GM19467 (cell line): ENCODE measurements around the gene TADA2A.

Experiments
- ATAC-seq: cut with Tn5 transposase; IDR thresholded peaks from one replicate; pipeline ENCODE4 v1.9.1; 2021; ENCODE audit warnings: mild to moderate bottlenecking, moderate library complexity; ENCODE audit not compliant: unreplicated experiment

Gene TADA2A

GRCh38 chr17:37458805-37459204 is 52.1 kb downstream of the TADA2A start:
- no peak for ATAC-seq

GRCh38 chr17:37461668-37462067 is 55.0 kb downstream of the TADA2A start:
- no peak for ATAC-seq

DNA sequence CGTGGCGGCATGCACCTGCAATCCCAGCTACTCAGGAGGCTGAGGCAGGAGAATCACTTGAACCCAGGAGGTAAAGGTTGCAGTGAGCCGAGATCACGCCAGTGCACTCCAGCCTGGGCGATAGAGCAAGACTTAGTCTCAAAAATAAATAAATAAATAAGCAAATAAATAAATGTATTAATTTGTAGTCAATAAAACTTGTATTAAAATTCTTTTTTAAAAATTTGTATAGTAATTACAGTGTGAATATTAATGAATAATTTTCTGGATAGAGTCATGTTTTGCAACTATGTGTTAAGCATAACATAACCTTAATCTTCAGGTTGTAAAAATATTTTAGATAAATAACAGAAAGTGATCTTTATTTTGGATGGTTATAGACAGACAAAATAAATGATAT is 55.8 kb downstream of the TADA2A start:
- ATAC-seq, result no peak

GRCh38 chr17:37463039-37463438 is 56.4 kb downstream of the TADA2A start:
- no peak for ATAC-seq

- ATAC-seq, result no peak
Measured at GRCh38 chr17:37465069-37465616, 58.5 kb downstream of the TADA2A start.

DNA sequence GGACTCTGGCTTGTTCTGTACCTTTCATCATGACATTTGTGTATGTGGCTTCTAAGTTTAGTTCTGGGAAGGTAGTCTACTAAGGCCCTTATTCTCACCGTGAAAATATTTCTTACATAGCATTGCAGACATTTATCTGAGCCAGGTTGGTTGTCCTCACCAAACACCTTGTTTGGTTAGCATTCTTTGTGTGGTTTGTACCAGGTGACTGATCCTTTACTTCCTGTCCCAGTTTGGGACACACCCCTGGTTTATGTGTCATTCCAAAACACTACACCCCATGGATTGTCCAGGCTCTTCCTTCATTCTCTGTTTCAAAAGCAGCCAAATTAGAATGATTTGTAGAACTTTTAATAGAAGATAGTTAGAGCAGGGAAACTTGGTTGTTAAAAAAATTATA is 59.8 kb downstream of the TADA2A start:
- no peak for ATAC-seq

- no peak for ATAC-seq
Measured at GRCh38 chr17:37470181-37470580, 63.5 kb downstream of the TADA2A start.

DNA sequence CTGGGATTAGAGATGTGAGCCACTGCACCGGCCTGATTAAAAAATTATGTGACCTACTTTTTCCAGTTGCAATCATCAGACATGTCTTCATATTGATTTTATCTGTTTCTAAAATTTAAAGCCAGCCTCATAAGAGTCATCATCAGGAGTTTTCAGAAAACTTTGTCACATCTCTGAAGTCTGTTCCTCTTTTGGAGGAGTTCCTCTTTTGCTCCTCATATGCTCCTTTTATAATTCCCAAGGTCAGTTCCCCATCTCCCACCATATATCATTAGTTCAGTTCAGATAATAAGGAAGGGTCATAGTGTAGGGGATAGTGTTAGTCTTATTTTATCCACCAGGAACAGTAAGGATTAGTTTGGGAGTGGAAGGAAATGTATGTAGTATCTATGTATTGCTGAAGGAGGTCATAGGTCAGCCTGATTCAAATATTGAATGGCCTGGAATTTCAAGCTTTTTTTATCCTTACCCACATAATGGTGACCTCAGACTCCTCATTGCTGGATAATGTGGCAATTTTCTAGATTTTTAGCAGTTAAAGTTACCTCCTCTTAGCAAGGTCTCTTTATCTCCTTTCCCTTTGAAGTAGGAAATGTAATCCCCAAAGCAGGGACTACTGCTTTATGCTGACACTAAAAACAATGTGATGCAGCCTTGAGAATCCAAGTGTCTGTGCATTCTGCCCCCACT is 69.2 kb downstream of the TADA2A start:
- ATAC-seq, result no peak

GRCh38 chr17:37476431-37477120 is 69.9 kb downstream of the TADA2A start:
- ATAC-seq, result no peak

- no peak for ATAC-seq
Measured at GRCh38 chr17:37478187-37478586, 71.5 kb downstream of the TADA2A start.

- ATAC-seq, result no peak
Measured at GRCh38 chr17:37479025-37479424, 72.3 kb downstream of the TADA2A start.

DNA sequence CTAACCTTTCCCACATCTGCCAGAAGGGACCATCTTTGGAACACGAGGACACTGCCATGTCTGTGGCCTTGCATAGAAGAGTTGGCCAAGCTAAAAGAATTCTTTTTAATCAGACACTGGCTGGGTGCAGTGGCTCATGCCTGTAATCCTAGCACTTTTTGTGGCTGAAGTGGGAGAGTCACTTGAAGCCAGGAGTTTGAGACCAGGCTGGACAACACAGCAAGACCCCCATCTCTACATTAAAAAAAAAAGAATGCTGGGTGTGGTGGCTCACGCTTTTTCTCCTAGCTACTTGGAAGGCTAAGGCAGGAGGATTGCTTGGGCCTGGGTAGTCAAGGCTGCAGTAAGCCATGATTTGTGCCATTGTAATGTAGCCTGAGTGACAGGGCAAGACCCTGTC is 73.7 kb downstream of the TADA2A start:
- no peak for ATAC-seq

DNA sequence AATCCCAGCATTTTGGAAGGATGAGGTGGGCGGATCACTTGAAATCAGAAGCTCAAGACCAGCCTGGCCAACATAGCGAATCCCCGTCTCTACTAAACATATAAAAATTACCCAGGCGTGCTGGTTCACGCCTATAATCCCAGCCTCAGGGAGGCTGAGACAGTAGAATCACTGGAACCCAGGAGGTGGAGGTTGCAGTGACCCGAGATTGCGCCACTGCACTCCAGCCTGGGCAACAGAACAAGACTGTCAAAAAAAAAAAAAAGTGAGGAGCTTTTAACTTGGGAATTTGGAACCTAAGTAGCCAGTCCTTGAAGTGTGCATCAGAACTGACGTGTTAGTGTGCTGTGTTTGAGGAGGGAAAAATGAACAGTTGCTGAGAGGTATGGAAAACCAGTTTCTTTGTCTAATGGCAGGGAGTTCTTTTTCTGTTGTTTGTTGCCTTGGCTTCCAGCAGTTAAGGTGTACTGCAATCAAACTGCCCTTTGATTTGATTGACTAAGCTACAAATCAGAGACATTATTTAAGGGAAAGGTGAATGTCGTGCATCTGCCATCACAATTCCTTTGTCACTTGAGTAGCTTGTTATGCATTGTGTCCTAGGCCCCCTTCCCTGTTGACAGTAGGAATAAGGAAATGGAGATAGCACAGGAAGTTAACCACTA is 74.4 kb downstream of the TADA2A start:
- ATAC-seq, result no peak

DNA sequence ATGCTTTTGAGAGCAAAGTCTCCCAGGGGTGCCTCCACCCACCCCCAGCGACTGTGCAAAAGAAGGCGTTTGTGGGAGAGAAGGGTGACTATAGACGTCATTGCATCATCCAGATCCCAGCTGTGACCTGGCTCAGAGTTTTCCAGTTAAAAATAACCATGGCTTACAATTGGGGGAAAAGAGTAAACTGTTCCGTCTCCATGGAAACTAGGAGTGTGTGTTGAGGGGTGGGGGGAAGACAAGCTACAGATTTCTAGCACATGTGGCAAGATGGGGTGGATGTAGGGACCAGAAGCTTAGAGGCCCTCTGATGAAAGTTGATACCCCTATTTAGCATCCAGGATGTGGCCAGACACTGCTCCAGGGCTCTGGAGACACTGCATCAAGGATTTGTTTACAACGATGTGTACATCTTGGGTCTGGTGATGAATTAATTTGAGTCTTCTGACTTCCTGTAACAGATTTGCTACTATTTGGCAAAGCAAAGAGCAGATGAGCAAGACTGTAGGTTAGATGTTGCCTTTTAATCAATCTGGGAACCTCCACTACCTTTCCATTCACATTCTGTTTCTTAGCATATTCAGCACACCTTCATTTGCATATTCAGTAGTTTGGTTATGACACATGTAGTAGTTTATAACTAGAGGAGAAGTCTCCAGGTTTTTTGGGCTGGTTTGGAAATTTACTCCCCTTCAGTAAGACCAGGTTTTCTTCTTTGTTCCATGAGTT is 76.8 kb downstream of the TADA2A start:
- ATAC-seq, result no peak

DNA sequence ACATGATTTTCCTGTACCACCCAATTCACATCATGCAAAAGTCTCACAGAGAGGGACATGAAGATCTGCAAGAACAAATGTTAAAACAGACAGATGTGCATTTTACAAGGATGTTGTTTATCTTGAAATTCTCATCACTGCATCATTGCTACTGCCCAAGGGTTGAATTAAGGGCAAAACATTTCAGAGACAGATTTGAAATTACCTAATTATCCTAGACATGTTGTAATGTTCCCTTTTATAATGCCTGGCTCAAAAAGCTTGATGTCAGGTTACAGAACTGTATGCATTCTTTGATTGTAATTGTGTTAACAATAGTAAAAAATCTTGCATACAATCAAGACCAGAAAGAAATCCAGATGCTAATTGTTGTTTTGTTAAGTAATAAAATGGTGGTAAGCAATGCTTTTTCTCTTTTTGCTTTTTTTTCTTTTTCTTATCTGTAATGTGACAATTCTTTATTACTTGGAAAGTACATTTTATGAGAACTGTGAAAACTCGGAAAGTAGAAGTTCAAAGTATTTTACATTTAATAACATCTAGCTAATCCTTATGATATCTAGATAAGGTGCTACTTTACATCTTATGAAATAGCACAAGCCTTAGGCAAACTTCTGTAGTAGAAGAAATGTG is 79.4 kb downstream of the TADA2A start:
- no peak for ATAC-seq

- no peak for ATAC-seq
Measured at GRCh38 chr17:37488009-37488604, 81.4 kb downstream of the TADA2A start.

DNA sequence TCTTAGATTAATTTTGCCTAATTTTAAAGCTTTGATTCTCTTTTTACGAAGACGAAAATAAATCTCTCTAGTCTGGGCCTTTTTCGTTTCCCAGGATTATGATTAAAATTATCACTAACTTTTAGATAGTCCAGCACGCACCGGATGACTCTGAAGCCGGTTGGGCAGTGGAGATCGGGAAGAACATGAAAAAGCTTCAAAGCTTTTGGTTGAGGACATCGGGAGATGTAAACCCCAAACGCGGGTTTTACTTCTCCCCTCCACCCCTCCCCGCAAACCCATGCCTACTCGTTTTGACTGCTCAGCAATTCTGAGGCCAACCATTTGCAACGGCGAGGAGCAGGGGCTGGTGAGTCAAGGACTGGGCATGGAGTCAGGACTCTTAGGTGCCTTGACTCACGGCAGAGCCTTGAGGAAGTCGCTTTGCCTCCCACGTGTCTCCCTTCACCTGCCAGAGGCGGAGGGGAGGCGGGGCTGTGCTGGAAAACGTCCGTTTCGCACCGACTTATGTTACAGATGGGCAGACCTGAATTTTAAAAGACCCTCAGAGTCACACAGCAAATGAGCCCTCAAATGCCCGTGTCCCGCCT is 82.0 kb downstream of the TADA2A start:
- ATAC-seq, result no peak

DNA sequence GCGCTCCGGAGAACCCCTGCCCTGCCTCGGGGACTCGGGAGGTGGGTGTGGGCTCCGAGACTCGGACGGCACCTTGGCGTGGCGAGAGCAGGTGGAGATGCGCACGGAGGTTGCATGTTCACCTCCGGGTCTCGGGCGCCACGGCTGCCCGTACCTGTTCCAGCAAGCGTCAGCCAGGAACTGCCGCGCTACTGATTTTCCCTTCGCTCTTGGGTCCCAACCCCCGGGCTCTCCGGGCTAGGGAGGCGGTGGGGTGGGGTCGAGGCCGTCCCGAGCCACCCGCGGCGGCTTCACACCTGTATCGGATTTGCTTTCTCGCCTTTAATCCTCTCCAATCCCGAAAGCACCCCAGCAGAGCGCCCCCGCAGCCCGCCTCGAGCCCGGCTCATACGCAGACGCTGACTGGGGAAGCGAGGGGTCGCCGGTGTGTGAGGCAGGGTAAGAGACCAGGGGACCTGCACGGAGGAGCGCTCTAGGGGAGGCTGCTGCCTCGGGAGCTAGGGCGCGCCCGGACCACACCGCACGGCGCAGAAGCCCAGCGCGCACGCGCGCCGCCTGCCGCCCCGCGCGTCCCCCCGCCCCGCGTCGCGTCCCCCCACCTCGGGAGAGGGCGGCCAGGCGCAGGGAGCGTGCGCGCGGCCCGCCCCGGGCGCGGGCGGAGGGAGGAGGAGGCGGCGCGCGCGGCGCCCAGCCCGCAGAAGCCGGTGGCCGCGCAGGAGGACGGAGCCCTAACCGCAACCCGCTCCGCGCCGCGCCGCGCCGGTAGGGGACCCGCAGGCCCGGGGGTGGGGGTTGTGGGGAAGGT is 82.7 kb downstream of the TADA2A start, which contains the start of gene DUSP14:
DUSP14 (plus strand) TSS at position 695 of the 805 bp plus-strand sequence. CDS start 22,382 bp downstream, outside the sequence.
- peak; percentile 61 for ATAC-seq

- ATAC-seq, result peak; percentile 55
Measured at GRCh38 chr17:37490022-37490587, 83.4 kb downstream of the TADA2A start.
